Activated CD4-positive, alpha-beta T cell treated with anti-CD3 and anti-CD28 coated beads, Interleukin-2, amount 10 ng/mL, durations not matched to agents 7 days and 5 days (primary cell): ENCODE measurements around the gene IREB2. TPM values are rescaled to one million over a fixed set of nuclear protein-coding genes. Genes with fewer than 3 reads are reported as not detected.

Source experiments
- CTCF ChIA-PET: fragments of 350-600 bp; sonication (Branson Sonifier 250); formaldehyde crosslinking; loops from one replicate; lab custom pipeline; 2021; ENCODE audit warnings: antibody characterized with exemption; lab: Charles Lee
- POLR2A ChIA-PET: fragments of 350-600 bp; sonication (Branson Sonifier 250); formaldehyde crosslinking; loops from one replicate; lab custom pipeline; 2021; ENCODE audit warnings: antibody characterized with exemption; lab: Charles Lee
- DNase-seq: peaks from one replicate; pipeline ENCODE4 v3.0.0-alpha.2; 2020
- H3K27ac Mint-ChIP-seq: one replicate; pipeline ENCODE4 v1.8.0; 2021; ENCODE audit warnings: mild to moderate bottlenecking, moderate library complexity, mixed read lengths
- H3K27me3 Mint-ChIP-seq: one replicate; pipeline ENCODE4 v1.8.0; 2021; ENCODE audit warnings: mixed read lengths
- H3K36me3 Mint-ChIP-seq: one replicate; pipeline ENCODE4 v1.8.0; 2021; ENCODE audit warnings: low read depth, mixed read lengths
- H3K4me1 Mint-ChIP-seq: one replicate; pipeline ENCODE4 v1.8.0; 2021; ENCODE audit warnings: mixed read lengths
- H3K4me3 Mint-ChIP-seq: one replicate; pipeline ENCODE4 v1.8.0; 2021; ENCODE audit warnings: mild to moderate bottlenecking, moderate library complexity, mixed read lengths
- H3K9me3 Mint-ChIP-seq: one replicate; pipeline ENCODE4 v1.8.0; 2021; ENCODE audit warnings: mixed read lengths
- total RNA-seq, 2 experiments: library from RNA; stranded (reverse); gene quantifications; one replicate each; pipeline ENCODE4 v1.2.3, GENCODE V29; 2021

IREB2 gene, protein sequence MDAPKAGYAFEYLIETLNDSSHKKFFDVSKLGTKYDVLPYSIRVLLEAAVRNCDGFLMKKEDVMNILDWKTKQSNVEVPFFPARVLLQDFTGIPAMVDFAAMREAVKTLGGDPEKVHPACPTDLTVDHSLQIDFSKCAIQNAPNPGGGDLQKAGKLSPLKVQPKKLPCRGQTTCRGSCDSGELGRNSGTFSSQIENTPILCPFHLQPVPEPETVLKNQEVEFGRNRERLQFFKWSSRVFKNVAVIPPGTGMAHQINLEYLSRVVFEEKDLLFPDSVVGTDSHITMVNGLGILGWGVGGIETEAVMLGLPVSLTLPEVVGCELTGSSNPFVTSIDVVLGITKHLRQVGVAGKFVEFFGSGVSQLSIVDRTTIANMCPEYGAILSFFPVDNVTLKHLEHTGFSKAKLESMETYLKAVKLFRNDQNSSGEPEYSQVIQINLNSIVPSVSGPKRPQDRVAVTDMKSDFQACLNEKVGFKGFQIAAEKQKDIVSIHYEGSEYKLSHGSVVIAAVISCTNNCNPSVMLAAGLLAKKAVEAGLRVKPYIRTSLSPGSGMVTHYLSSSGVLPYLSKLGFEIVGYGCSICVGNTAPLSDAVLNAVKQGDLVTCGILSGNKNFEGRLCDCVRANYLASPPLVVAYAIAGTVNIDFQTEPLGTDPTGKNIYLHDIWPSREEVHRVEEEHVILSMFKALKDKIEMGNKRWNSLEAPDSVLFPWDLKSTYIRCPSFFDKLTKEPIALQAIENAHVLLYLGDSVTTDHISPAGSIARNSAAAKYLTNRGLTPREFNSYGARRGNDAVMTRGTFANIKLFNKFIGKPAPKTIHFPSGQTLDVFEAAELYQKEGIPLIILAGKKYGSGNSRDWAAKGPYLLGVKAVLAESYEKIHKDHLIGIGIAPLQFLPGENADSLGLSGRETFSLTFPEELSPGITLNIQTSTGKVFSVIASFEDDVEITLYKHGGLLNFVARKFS
- 10 to 100 TPM; 52.9 to 57.2 TPM for total RNA-seq

- Mint-ChIP-seq H3K4me3 (peak within 1 kb of the TSS; percentile 88), H3K27ac (peak within 1 kb of the TSS; percentile 94), H3K9me3 (no peaks in the 10 kb centered on the region), H3K27me3 (no peaks in the 10 kb centered on the region), H3K36me3 (peaks cover 27% of the 10 kb centered on the region), H3K4me1 (peaks cover 44% of the 10 kb centered on the region)
- CTCF ChIA-PET = interaction anchor here (0.9 to 2.8 kb wide), 10 partner anchors 9 to 104 kb away, joined by 3 to 15 read pairs (median 4); no protein-coding TSS in a partner anchor
- peak; percentile 98 for DNase-seq
- POLR2A ChIA-PET = interaction anchor here (0.6 to 1.0 kb wide), 6 partner anchors 31 to 473 kb away, joined by 3 to 5 read pairs (median 4); partner anchors contain the start of gene DNAJA4
Observed at GRCh38 chr15:78437762-78438618, at the start of gene IREB2. TSS of gene IREB2 (plus strand) at chr15:78438216. CDS start at chr15:78438338, 122 bp downstream.

- Mint-ChIP-seq H3K27me3 (peaks cover 19% of the 10 kb centered on the region), H3K36me3 (no peaks in the 10 kb centered on the region), H3K4me3 (no peak overlapping the region), H3K9me3 (no peaks in the 10 kb centered on the region), H3K27ac (no peak overlapping the region), H3K4me1 (no peaks in the 10 kb centered on the region)
- ChIA-PET CTCF (interaction anchor here (0.6 kb wide), 1 partner anchor 1298 kb away, joined by 3 read pairs; no protein-coding TSS in a partner anchor), POLR2A (no interaction called here)
- DNase-seq = no peak
Observed at GRCh38 chr15:78388865-78389264, 49.2 kb upstream of the IREB2 start.

GRCh38 chr15:78389322-78389721 lies 48.7 kb upstream of the IREB2 start:
- ChIA-PET POLR2A (no interaction called here), CTCF (no interaction called here)
- Mint-ChIP-seq H3K27ac (no peak overlapping the region), H3K36me3 (no peaks in the 10 kb centered on the region), H3K9me3 (no peaks in the 10 kb centered on the region), H3K4me1 (no peaks in the 10 kb centered on the region), H3K27me3 (peaks cover 21% of the 10 kb centered on the region), H3K4me3 (no peak overlapping the region)
- no peak for DNase-seq

GRCh38 chr15:78389738-78390137 lies 48.3 kb upstream of the IREB2 start:
- H3K27me3 Mint-ChIP-seq = peaks cover 20% of the 10 kb centered on the region
- H3K4me3 Mint-ChIP-seq = no peak overlapping the region
- no peak for DNase-seq
- no peaks in the 10 kb centered on the region for H3K36me3 Mint-ChIP-seq
- H3K27ac Mint-ChIP-seq = no peak overlapping the region
- POLR2A ChIA-PET = no interaction called here
- CTCF ChIA-PET = no interaction called here
- H3K9me3 Mint-ChIP-seq = no peaks in the 10 kb centered on the region
- H3K4me1 Mint-ChIP-seq = no peaks in the 10 kb centered on the region

GRCh38 chr15:78390242-78390641 lies 47.8 kb upstream of the IREB2 start:
- Mint-ChIP-seq H3K27me3 (peaks cover 15% of the 10 kb centered on the region), H3K4me3 (no peak overlapping the region), H3K9me3 (no peaks in the 10 kb centered on the region), H3K4me1 (no peaks in the 10 kb centered on the region), H3K27ac (no peak overlapping the region), H3K36me3 (no peaks in the 10 kb centered on the region)
- POLR2A ChIA-PET = no interaction called here
- CTCF ChIA-PET = no interaction called here
- no peak for DNase-seq

- no peaks in the 10 kb centered on the region for H3K9me3 Mint-ChIP-seq
- no peaks in the 10 kb centered on the region for H3K4me1 Mint-ChIP-seq
- no peak for DNase-seq
- no peak overlapping the region for H3K4me3 Mint-ChIP-seq
- ChIA-PET POLR2A (no interaction called here), CTCF (no interaction called here)
- no peaks in the 10 kb centered on the region for H3K36me3 Mint-ChIP-seq
- no peak overlapping the region for H3K27ac Mint-ChIP-seq
- peaks cover 10% of the 10 kb centered on the region for H3K27me3 Mint-ChIP-seq
Observed at GRCh38 chr15:78390826-78391225, 47.2 kb upstream of the IREB2 start.

GRCh38 chr15:78391781-78392180 lies 46.2 kb upstream of the IREB2 start:
- Mint-ChIP-seq H3K27ac (no peak overlapping the region), H3K27me3 (peaks cover 7% of the 10 kb centered on the region), H3K36me3 (no peaks in the 10 kb centered on the region), H3K4me3 (no peak overlapping the region), H3K9me3 (no peaks in the 10 kb centered on the region), H3K4me1 (no peaks in the 10 kb centered on the region)
- DNase-seq = no peak
- CTCF ChIA-PET = interaction anchor here (1.6 kb wide), 1 partner anchor 9 kb away, joined by 4 read pairs; no protein-coding TSS in a partner anchor
- POLR2A ChIA-PET = no interaction called here

DNA sequence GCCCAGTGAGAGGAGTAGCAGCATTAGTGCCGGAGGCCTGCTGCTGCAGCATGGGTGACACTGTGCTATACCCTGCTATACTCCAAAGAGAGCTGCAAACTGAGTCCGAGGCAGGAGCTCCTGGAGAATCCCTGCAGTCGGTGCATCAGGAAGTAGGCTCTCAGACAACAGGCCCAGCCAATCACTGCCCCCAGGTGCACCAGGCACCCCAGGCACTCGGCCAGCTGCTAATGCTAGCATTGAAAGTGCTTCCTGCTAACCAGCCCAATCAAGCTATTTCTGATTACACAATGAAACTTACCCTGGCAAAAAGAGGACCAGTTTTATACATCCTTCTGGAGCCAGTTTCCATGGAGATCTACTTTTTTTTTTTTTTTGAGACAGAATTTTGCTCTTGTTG lies 45.6 kb upstream of the IREB2 start:
- CTCF ChIA-PET = interaction anchor here (1.6 kb wide), 1 partner anchor 10 kb away, joined by 4 read pairs; no protein-coding TSS in a partner anchor
- DNase-seq = no peak
- Mint-ChIP-seq H3K4me1 (no peaks in the 10 kb centered on the region), H3K27ac (no peak overlapping the region), H3K36me3 (no peaks in the 10 kb centered on the region), H3K4me3 (no peak overlapping the region), H3K9me3 (no peaks in the 10 kb centered on the region), H3K27me3 (peaks cover 7% of the 10 kb centered on the region)
- POLR2A ChIA-PET = no interaction called here

DNA sequence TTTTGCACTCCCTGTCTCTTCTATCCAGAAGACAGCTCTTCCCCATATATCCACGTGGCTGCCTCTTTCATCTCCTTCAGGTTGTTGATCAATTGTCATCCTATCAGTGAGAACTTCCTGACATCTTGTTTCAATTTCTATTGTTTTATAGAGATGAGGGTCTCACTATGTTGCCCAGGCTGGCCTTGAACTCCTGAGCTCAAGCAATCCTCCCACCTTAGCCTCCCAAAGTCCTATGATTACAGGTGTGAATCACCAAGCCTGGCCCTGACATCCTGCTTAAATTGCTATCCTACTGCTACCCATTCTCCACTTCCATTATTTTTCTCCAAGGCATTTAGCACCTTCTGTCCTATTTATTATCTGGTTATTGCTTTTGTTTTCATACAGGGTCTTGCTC lies 44.9 kb upstream of the IREB2 start:
- Mint-ChIP-seq H3K27ac (no peak overlapping the region), H3K36me3 (no peaks in the 10 kb centered on the region), H3K9me3 (no peaks in the 10 kb centered on the region), H3K4me1 (no peaks in the 10 kb centered on the region), H3K27me3 (peaks cover 5% of the 10 kb centered on the region), H3K4me3 (no peak overlapping the region)
- ChIA-PET CTCF (interaction anchor here (1.6 kb wide), 1 partner anchor 10 kb away, joined by 4 read pairs; no protein-coding TSS in a partner anchor), POLR2A (no interaction called here)
- no peak for DNase-seq

GRCh38 chr15:78394026-78394425 lies 44.0 kb upstream of the IREB2 start:
- ChIA-PET CTCF (interaction anchor here (0.7 kb wide), 1 partner anchor 28 kb away, joined by 3 read pairs; no protein-coding TSS in a partner anchor), POLR2A (no interaction called here)
- Mint-ChIP-seq H3K4me1 (no peaks in the 10 kb centered on the region), H3K27me3 (peaks cover 5% of the 10 kb centered on the region), H3K27ac (no peak overlapping the region), H3K9me3 (no peaks in the 10 kb centered on the region), H3K4me3 (no peak overlapping the region), H3K36me3 (no peaks in the 10 kb centered on the region)
- DNase-seq = no peak

GRCh38 chr15:78394981-78395616 lies 42.9 kb upstream of the IREB2 start:
- ChIA-PET POLR2A (no interaction called here), CTCF (no interaction called here)
- Mint-ChIP-seq H3K27me3 (peaks cover 5% of the 10 kb centered on the region), H3K4me3 (no peak overlapping the region), H3K9me3 (no peaks in the 10 kb centered on the region), H3K27ac (no peak overlapping the region), H3K36me3 (no peaks in the 10 kb centered on the region), H3K4me1 (no peaks in the 10 kb centered on the region)
- no peak for DNase-seq
